ENCODE results near the gene DPRX.

DPRX gene

GRCh38 chr19:53631949-53632407, at the start of gene DPRX:
Gene DPRX (plus strand): TSS chr19:53631999. CDS start chr19:53632107, 108 bp downstream.
- Mint-ChIP-seq H3K4me3 (no peak within 1 kb of the TSS), H3K9me3 (peaks cover 23% of the 10 kb centered on the region), H3K36me3 (ENCODE audit: low read depth) (no peaks in the 10 kb centered on the region), H3K27ac (no peak within 1 kb of the TSS), H3K4me1 (ENCODE audit: low read depth) (no peaks in the 10 kb centered on the region), H3K27me3 (peaks cover 4% of the 10 kb centered on the region)
- no peak for DNase-seq

GRCh38 chr19:53583181-53583580, 48.6 kb upstream of the DPRX start:
- no peak overlapping the region for H3K27ac Mint-ChIP-seq
- peaks cover 31% of the 10 kb centered on the region for H3K9me3 Mint-ChIP-seq
- no peak overlapping the region for H3K4me3 Mint-ChIP-seq
- peaks cover 36% of the 10 kb centered on the region for H3K36me3 Mint-ChIP-seq (ENCODE audit: low read depth)
- no peaks in the 10 kb centered on the region for H3K4me1 Mint-ChIP-seq (ENCODE audit: low read depth)
- no peak for DNase-seq
- no peaks in the 10 kb centered on the region for H3K27me3 Mint-ChIP-seq

- Mint-ChIP-seq H3K4me3 (no peak overlapping the region), H3K27me3 (no peaks in the 10 kb centered on the region), H3K36me3 (ENCODE audit: low read depth) (peaks cover 5% of the 10 kb centered on the region), H3K9me3 (peaks cover 18% of the 10 kb centered on the region), H3K27ac (no peak overlapping the region), H3K4me1 (ENCODE audit: low read depth) (no peaks in the 10 kb centered on the region)
- DNase-seq: no peak
Observed at GRCh38 chr19:53586277-53586691, 45.5 kb upstream of the DPRX start.

GRCh38 chr19:53594811-53595509, 36.8 kb upstream of the DPRX start:
- no peak for DNase-seq
- Mint-ChIP-seq H3K27me3 (no peaks in the 10 kb centered on the region), H3K27ac (no peak overlapping the region), H3K36me3 (ENCODE audit: low read depth) (no peaks in the 10 kb centered on the region), H3K9me3 (peaks cover 9% of the 10 kb centered on the region), H3K4me3 (no peak overlapping the region), H3K4me1 (ENCODE audit: low read depth) (no peaks in the 10 kb centered on the region)

GRCh38 chr19:53595510-53595867, 36.3 kb upstream of the DPRX start:
- Mint-ChIP-seq H3K27me3 (no peaks in the 10 kb centered on the region), H3K4me3 (no peak overlapping the region), H3K27ac (no peak overlapping the region), H3K4me1 (ENCODE audit: low read depth) (no peaks in the 10 kb centered on the region), H3K36me3 (ENCODE audit: low read depth) (no peaks in the 10 kb centered on the region), H3K9me3 (peaks cover 9% of the 10 kb centered on the region)
- DNase-seq: no peak

- Mint-ChIP-seq H3K4me3 (no peak overlapping the region), H3K27ac (no peak overlapping the region), H3K9me3 (peaks cover 9% of the 10 kb centered on the region), H3K27me3 (no peaks in the 10 kb centered on the region), H3K4me1 (ENCODE audit: low read depth) (no peaks in the 10 kb centered on the region), H3K36me3 (ENCODE audit: low read depth) (no peaks in the 10 kb centered on the region)
- DNase-seq: no peak
Observed at GRCh38 chr19:53596056-53596455, 35.7 kb upstream of the DPRX start.

GRCh38 chr19:53597023-53597422, 34.8 kb upstream of the DPRX start:
- DNase-seq: no peak
- no peaks in the 10 kb centered on the region for H3K36me3 Mint-ChIP-seq (ENCODE audit: low read depth)
- no peaks in the 10 kb centered on the region for H3K4me1 Mint-ChIP-seq (ENCODE audit: low read depth)
- no peak overlapping the region for H3K27ac Mint-ChIP-seq
- no peaks in the 10 kb centered on the region for H3K27me3 Mint-ChIP-seq
- no peak overlapping the region for H3K4me3 Mint-ChIP-seq
- peaks cover 9% of the 10 kb centered on the region for H3K9me3 Mint-ChIP-seq

GRCh38 chr19:53598361-53598760, 33.4 kb upstream of the DPRX start:
- H3K4me3 Mint-ChIP-seq: no peak overlapping the region
- no peaks in the 10 kb centered on the region for H3K27me3 Mint-ChIP-seq
- H3K36me3 Mint-ChIP-seq (ENCODE audit: low read depth): no peaks in the 10 kb centered on the region
- peaks cover 14% of the 10 kb centered on the region for H3K9me3 Mint-ChIP-seq
- no peaks in the 10 kb centered on the region for H3K4me1 Mint-ChIP-seq (ENCODE audit: low read depth)
- no peak overlapping the region for H3K27ac Mint-ChIP-seq
- DNase-seq: no peak

- H3K36me3 Mint-ChIP-seq (ENCODE audit: low read depth): no peaks in the 10 kb centered on the region
- no peaks in the 10 kb centered on the region for H3K27me3 Mint-ChIP-seq
- no peak overlapping the region for H3K4me3 Mint-ChIP-seq
- no peaks in the 10 kb centered on the region for H3K4me1 Mint-ChIP-seq (ENCODE audit: low read depth)
- peaks cover 15% of the 10 kb centered on the region for H3K9me3 Mint-ChIP-seq
- no peak for DNase-seq
- no peak overlapping the region for H3K27ac Mint-ChIP-seq
Observed at GRCh38 chr19:53600217-53600616, 31.6 kb upstream of the DPRX start.

- Mint-ChIP-seq H3K27me3 (no peaks in the 10 kb centered on the region), H3K27ac (no peak overlapping the region), H3K4me3 (no peak overlapping the region), H3K4me1 (ENCODE audit: low read depth) (no peaks in the 10 kb centered on the region), H3K36me3 (ENCODE audit: low read depth) (no peaks in the 10 kb centered on the region), H3K9me3 (peaks cover 12% of the 10 kb centered on the region)
- DNase-seq: no peak
Observed at GRCh38 chr19:53606031-53606430, 25.8 kb upstream of the DPRX start.

- H3K9me3 Mint-ChIP-seq: peaks cover 3% of the 10 kb centered on the region
- H3K36me3 Mint-ChIP-seq (ENCODE audit: low read depth): no peaks in the 10 kb centered on the region
- H3K27ac Mint-ChIP-seq: no peak overlapping the region
- H3K27me3 Mint-ChIP-seq: no peaks in the 10 kb centered on the region
- no peak overlapping the region for H3K4me3 Mint-ChIP-seq
- no peak for DNase-seq
- no peaks in the 10 kb centered on the region for H3K4me1 Mint-ChIP-seq (ENCODE audit: low read depth)
Observed at GRCh38 chr19:53608381-53608780, 23.4 kb upstream of the DPRX start.

- Mint-ChIP-seq H3K4me1 (ENCODE audit: low read depth) (no peaks in the 10 kb centered on the region), H3K9me3 (peaks cover 6% of the 10 kb centered on the region), H3K4me3 (no peak overlapping the region), H3K27ac (no peak overlapping the region), H3K36me3 (ENCODE audit: low read depth) (no peaks in the 10 kb centered on the region), H3K27me3 (no peaks in the 10 kb centered on the region)
- no peak for DNase-seq
Observed at GRCh38 chr19:53612762-53613526, 18.9 kb upstream of the DPRX start.

GRCh38 chr19:53621885-53622740, 9.7 kb upstream of the DPRX start:
- Mint-ChIP-seq H3K9me3 (peaks cover 12% of the 10 kb centered on the region), H3K27ac (no peak overlapping the region), H3K4me3 (no peak overlapping the region), H3K27me3 (no peaks in the 10 kb centered on the region), H3K36me3 (ENCODE audit: low read depth) (no peaks in the 10 kb centered on the region), H3K4me1 (ENCODE audit: low read depth) (no peaks in the 10 kb centered on the region)
- DNase-seq: no peak

- DNase-seq: no peak
- Mint-ChIP-seq H3K27me3 (no peaks in the 10 kb centered on the region), H3K4me3 (no peak overlapping the region), H3K4me1 (ENCODE audit: low read depth) (no peaks in the 10 kb centered on the region), H3K27ac (no peak overlapping the region), H3K36me3 (ENCODE audit: low read depth) (no peaks in the 10 kb centered on the region), H3K9me3 (peaks cover 11% of the 10 kb centered on the region)
Observed at GRCh38 chr19:53624771-53625545, 6.8 kb upstream of the DPRX start.

Measured in activated T-cell treated with anti-CD3 and anti-CD28 coated beads, Interleukin-2, amount 50 U/mL, for 24 hours (primary cell).